SKM-1 treated with dmso at 0.1 percent for 144 hours (cell line): ENCODE data around the gene EXOC4.
A peak's percentile ranks its signal among the peaks of the same experiment; 100 is the strongest.

Experiments
- DNase-seq: peaks from one replicate; lab custom pipeline; 2025; ENCODE audit not compliant: unreplicated experiment; lab: John Stamatoyannopoulos, UW

The EXOC4 gene

DNA sequence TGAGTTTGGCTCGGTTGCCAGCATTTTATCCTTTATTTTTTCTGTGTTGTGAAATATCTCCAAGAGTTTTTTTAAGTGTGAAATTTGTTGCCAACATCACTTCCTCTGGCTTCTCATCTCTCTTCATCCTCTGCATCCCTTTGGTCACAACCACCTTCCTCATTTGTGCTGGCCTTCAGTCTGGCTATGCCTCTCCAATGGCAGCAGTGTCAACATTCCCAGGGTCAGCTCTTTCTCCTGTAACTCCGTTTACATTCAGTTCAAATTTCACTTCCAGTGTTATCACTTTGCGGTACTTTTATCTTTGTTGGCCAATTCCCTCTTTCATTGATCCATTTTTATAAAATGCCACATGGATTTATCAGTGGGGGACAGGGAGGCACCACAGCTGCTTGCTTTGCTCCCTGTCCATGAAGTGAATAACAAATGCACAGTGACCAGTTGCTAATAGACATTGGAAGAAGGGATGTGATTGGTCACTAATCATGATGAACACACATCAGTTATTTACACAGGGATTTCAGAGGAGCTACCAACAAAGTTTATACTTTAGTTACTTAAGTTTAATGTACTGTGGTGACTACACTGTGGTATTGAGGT, 562.8 kb downstream of the EXOC4 start:
- no peak for DNase-seq

DNA sequence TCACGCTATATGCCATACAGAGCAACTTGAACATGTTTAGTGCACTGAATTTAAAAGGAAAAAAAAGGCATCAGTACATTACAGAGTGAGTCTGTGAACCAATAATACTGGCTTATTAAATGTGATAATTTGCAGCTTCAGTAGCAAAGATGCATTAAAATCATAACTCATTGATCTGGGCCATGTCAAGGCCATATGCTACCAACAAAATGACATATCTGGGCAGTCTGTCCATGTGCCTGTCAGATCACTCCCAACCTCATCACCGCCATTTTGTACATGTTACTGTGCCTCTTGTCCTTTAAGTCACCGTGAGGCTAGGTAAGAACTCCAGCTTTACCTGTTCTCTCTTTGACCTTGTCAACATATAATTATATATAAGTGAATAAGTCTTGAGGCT, 566.8 kb downstream of the EXOC4 start:
- no peak for DNase-seq

DNA sequence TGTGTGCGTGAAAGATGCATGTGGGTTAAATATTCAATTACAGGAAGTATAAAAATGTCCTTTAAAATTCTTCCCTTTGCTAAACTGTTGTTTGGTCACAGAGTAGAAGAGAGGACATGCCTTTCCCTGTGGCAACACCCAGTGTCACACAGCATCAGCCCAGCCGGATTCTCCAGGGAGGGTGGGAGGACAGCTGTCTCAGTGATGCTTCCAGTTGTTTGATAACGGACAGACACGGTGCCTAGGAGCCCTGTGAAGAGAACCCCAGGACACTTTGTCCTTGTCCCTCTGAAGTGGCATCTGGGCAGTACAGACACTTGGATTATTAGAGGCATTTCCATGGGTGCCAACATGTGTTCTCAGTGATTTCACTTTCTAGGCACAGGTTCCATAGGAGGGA, 567.7 kb downstream of the EXOC4 start:
- DNase-seq: no peak

DNA sequence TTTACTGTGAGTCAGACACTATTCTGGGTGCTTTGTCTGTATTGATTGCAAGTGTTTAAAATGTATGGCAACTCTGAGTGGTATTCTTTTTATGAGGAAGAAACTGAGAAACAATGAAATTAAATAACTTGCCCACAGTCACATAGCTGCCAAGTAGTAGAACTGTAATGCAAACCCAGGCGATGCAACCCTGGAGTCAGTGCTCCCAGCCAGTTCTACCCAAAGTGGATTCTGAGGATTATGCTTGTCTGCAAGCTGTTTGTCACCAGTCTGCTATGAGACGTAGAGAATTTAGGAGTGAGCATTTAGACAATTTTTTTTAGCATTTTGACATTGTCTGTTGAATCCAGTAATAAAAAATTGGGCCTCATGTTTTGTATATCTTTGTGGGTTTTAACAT, 568.3 kb downstream of the EXOC4 start:
- DNase-seq: no peak

DNA sequence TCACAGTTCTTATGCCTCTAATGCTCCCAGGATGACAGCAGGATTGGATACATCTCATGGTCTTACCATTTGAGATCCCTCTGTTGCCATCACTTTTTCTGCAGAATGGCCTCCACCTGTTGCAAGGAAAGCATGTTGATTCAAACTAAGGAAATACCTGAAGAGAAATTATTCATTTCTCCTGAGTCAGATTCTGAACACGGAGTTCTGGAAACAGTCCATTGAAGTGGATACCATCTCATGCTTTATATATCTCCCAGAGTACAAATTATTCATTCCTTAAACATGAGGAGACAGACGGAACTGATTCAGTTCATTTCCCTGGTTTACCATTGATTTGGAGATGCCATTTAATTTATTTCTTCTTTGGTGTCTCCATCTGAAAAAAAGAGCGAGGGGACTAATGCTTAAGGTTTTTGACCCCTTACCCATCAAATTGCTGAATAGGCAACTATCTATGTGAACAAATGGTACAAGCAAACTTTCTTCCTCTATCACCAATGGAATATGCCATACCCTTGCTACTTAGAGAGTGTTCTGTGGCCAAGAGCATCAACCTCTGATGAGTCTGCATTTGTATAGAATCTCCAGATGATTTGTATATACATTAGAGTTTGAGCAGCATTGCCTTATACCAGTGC, 569.2 kb downstream of the EXOC4 start:
- DNase-seq: no peak

DNA sequence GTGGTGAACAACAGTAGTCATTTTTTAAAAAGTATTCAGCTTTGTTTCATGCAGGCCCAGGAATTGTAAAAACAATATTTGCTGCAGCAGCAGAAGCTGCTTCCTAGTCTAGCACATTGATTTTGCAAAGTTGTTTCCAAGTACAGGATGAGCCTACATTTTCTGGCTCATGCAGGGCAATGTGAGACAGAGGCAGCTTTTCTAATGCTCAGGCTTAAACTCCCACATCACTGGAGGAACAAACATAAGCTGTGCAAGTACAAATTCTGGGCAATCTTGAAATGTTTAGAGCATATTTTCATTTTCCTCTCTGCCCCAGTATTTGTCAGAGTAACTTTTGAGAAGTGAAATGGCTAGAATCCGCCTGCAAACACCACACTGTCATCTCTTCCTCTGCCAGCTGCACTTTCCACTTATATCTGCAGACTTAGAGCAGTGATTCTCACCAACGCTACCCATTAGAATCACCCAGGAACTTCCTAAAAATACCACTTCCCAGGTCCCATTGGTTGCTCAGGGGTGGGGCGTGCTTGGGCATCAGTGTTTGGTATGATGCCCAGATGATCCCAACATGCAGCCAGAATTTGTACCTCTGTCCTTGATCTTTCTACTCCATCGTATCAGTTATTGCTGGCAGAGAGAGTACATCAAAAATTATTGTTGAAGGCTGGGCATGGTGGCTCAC, 570.1 kb downstream of the EXOC4 start:
- DNase-seq: no peak

DNA sequence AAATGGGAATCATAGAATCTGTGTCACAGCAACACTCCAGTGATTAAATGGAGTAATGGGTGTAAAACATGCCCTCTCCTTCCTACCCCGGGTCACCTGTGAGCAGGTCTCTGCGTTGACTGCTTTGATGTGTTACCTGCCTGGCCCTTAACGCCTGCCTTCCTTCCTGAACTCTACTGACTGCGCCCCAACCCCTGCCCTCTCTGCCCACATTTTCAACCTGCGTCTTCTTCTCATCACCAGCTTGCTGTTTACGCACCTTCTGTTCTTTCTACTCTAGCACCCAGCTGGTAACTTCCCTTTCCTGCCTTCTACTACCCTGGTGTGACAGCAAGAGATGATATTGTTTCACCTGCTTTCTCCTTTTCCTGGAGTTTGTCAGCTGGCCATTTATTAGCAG, 571.3 kb downstream of the EXOC4 start:
- no peak for DNase-seq

DNA sequence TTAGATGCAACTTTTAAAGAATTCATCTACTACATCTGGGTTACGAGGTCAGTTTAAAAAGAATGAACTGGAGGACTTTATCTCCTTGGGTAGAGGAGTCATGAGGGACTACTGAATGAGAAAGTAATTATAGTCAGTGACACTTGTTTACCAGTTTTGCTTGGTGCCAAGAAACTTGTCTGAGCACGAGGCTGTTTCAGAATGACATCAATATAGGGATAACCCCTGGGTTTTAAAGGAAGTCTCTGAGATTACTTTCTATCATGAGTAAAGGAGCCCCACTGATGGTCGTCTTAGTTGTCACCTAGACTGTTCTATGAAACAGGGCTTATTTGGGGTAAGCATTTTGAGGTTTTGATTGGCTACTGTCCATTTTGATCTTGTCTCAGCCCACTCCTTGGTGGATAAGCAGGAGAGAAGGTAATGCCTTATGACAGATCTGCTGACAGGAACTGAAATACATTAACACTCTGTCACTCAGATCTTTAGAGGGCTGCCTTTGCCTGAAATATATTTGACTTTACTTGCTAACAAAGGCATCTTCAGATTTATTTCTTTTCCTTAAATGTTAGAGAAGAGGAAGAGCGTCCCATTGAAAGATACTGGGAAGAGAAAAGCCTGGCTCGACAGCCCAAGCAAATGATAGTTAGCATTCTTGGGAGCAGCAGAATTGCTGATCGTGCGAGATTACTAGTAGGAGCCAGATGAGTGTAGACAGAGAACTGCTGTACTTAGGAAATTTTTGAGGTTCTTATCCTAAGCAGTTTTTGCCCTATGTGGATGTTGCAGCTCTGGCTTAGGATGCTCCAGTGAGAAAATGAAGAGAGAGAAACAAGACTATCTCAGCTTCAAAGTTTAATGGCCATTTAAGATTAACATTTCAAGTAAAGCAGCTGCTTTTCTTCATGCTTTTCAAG, 575.1 kb downstream of the EXOC4 start:
- no peak for DNase-seq

DNA sequence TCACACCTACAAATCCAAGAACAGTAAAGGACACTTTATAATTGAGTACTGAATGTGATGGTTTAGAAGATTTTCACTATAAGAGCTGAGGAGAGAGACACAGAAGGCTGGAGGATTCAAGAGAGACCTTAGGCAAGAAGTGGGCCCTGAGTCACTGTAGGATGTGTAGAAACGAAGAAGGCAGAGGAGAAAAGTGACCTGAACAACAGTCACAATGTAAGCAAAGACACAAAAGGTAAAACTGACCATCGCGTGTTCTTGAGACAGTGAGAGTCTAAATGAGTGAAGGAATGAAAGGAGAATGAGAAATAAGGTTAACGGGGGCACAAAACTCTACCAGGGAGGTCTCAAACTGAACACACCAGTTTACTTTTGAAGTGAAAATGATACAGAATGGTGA, 576.0 kb downstream of the EXOC4 start:
- no peak for DNase-seq

DNA sequence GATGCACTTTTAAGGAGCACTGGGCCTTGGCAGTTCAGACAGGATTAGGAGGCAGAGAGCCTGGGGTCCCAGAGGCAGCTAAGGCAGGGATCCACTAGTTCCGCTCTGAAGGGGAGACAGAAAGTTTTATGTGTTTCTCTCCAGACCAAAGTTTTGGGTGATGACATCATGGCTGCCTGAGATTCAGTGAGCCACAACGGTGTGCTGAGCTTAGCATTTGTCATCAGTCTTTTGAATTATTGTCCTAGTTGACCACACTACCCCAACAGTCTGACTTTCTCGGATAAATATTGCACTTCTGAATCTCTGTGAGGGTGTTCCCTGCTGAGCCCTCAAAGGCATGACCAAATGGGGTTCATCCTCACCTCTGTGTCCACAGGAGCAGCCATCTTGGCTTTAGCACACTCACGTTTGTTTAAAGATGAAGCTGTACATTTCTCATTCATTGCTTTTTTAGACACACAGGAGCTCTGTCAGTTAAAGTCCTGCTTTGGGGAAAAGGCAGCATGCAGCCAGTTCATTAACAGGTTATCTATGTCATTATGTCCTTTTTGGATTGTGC, 576.5 kb downstream of the EXOC4 start:
- DNase-seq: no peak

DNA sequence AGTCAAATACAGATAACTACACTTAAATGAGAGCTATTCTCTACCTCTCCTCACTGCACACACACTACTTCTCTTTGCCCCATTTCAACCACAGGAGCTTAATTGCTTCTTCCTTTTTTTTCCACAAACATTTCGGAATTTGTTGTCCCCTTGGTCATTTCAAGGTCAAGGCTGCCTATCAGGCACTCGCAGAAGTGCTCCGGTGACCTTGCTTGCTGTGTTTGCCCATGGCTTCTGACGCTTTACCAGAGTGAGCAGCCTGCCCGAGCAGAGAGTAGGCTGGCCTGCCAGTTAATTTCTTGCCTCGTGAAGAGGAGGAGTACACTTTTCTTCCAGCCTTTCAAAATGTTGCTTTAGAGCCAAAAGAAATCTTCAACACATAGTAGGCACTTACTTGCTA, 577.2 kb downstream of the EXOC4 start:
- DNase-seq: no peak

DNA sequence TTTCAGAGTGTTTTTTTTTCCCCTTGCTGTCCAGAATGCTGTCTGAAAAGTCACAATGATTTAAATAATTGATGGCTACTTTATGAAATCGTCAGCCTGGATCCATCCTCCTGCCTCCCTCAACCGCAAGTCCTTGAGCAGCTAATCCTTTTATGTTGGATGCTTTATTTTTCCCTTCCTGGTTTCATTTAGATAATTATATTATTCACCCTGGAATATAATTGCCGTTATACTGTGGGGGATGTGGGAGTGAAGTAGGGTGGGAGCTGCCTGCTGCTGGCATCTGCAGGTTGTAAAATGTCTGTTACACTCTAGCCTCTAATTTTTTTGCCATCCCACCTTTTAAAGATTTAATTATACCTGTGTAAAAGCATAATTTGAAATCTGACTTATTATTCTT, 583.8 kb downstream of the EXOC4 start:
- DNase-seq: no peak

DNA sequence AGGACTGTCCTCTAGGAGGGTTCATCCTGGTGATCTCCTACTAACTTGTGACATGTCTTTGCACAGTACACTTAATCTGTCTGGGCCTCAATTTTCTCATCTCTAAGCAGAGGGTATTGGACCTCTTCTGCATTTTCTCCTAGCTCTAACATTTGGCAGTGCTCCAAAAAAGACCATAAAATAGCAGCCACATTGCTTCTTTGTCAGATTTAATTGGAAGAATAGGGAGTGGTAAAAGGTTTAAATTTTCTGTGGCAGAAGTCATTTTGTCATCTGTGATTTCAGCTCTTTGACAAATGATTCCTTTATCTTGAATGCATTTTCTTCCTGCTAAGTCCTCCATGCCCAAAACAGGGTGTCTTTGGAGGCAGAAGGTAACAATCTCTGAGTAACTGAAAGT, 584.3 kb downstream of the EXOC4 start:
- DNase-seq: no peak

DNA sequence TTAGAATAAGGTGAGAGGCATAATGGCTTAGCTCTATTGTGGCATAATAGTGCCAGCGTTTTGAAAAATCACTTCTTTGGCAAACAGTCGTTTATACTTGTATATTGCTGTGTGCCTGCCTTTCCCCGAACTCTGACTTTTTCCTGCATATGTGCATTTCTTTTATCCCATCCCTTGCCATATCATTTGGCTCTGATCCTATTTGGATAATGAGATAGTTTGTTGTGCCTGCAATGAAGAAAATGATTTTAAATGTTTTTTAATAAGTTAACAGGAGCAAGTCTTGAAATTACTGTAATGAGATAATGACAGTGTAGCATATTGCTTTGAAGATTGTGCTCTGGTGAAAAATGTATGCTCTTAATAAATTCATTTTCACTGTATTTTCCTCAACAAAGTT, 586.2 kb downstream of the EXOC4 start:
- no peak for DNase-seq

DNA sequence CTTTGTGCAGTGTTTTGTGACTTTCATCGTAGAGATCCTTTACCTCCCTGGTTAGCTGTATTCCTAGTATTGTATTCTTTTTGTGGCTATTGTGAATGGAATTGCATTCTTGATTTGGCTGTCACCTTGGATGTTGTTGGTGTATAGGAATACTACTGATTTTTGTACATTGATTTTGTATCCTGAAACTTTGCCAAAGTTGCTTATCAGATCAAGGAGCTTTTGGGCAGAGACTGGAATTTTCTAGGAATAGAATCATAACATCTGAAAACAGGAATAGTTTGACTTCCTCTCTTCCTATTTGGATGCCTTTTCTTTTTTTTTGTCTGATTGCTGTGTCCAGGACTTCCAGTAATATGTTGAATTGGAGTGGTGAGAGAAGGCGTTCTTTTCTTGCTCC, 590.5 kb downstream of the EXOC4 start:
- DNase-seq: no peak

DNA sequence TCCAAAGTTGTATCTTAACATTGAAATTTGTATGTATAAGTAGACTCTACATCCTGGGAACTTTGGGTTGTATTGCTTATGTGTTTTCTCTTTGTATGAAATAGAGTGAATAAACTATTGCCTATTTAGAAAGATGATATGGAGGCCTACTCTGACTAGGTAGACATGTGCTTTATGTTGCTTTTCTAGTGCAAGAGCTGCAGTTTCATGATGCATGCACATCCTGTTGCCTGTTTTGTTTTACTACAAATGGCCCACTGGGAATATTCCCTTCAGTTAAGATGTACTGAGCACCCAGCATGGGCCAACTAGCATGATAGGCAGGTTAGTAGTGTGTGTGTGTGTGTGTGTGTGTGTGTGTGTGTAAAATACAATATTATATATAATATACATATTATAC, 592.1 kb downstream of the EXOC4 start:
- DNase-seq: no peak

DNA sequence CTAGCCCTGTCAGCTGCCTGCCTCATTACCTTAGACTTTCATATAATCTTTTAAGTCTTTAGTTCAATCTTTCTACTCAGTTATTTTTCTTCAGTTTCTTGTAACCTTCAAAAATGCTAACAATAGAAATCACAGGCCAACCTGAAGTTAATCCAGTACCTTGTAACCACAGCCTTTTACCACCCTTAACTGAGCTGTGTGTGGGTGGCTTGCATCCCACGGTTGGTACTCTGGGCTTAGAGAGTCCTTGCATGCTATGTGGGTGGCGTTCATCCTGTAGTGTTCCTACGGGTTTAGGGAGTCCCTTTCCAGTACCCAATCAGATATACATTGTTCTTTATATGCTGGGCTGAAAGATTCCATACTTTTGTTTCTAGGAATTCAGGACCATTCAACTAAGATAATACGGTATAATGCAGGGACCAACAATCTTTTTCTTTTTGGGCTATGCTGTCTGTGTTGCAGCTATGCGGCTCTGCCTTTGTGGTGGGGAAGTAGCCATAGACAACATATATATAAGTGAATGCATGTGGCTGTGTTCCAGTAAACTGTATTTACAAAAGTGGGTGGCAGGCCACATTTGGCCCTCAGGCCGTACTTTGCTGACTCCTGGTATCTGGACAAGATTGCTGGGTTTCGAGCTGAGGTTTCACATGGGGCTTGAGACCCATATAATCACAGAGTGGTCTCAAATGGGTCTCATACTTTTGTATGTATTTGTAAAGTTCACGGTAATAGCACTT, 593.5 kb downstream of the EXOC4 start:
- no peak for DNase-seq

DNA sequence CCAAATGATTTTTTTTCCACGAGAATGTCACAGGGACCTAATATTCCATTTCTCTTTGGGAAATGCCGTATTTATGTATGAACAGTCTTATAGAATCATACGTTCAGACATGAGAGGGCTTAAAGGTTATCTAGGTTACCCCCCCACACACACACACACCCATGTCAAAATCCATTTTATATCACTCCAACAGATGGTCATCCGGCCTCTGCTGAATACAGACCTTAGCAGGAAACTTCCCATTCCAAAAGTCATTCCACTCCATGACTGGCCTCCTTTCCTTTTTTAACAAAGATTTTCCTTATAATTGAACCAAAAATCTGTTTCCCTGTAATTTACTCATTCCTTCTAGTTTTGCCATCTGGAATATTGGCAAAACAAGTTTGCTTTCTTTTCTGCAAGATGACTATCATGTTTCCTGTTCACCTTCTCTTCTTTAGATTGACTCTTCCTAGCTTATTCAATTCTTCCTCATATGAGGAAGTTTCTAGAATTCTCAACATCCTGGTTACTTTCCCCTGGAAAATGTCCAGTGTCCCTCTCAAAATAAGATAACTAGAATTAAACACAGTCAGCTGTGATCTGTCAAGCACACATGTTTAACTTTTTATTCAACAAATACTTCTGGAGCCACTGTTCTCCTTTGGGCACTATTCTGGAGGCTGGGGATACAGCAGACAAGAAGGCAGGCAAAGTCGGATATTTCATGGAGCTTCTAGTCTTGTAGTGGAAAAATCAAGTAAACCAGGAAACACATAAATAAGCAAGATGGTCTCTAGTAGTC, 597.8 kb downstream of the EXOC4 start:
- DNase-seq: no peak

DNA sequence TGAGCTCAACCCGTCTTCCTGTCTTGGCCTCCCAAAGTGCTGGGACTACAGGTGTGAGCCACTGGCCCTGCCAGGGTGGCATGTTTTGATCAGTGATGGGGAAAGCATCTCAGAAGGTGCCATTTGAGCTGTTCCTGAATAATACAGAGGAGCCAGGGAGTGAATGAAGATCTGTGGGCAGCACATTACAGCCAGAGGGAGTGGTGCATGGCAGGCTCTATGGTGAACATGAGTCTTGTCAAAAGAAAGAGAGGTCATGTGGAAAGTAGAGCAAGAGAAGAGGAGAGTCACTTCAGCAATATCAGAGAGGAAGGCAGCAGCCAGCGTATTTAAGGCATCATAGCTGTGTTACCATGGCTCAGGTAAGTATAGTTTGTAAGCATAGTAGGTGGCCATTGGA, 598.5 kb downstream of the EXOC4 start:
- DNase-seq: no peak

DNA sequence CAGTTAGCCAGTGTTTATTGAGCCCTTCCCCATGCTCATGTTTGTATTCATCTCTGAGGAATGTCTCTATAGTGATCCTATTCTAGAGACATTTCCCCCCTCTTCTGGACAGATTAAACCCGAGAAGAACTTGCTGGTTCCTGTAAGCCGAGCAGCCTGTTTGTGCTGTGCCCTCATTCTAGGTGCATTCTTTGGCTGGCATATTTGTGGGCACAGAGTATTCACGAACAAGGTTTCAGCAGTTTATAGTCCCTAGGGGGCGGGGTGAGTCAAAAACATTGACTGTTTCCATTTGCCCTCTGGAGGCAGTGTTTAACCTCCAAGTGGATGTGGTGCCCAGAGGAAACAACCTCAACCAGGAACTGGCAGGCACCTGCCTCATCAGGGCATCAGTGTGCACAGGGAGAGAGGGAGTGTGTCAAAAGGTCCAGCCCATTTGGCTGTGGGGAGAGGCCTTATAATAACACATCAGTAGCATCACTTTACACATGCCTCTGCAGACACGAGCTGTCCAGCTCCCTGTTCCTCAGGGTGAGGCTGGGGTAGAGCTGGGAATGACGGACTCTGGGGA, 600.9 kb downstream of the EXOC4 start:
- DNase-seq: peak; percentile 26
